ENCODE results near the gene HPSE.

HPSE gene

DNA sequence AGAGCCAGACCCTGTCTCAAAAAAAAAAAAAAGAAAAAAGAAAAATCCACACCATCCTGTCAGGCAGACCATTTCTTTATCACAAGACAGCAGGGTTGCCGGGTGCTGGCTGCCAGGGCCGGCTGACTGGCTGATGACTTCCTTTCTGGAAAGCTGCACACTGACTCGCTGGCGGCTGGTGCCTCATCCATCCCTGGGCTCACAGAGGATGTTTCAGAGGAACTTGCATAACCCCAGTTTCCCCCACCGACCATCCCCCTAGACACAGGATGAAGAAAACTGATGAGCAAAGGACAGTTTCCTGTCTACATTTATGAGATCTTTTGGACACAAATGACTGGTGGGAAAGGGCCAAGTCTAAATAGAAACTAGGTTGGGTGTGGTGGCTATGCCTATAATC, 14.1 kb downstream of the HPSE start:
- H3K4me3 ChIP-seq (ENCODE audit: low read depth, low read length) = no peak overlapping the region
- TF ChIP-seq, protein P1, sequence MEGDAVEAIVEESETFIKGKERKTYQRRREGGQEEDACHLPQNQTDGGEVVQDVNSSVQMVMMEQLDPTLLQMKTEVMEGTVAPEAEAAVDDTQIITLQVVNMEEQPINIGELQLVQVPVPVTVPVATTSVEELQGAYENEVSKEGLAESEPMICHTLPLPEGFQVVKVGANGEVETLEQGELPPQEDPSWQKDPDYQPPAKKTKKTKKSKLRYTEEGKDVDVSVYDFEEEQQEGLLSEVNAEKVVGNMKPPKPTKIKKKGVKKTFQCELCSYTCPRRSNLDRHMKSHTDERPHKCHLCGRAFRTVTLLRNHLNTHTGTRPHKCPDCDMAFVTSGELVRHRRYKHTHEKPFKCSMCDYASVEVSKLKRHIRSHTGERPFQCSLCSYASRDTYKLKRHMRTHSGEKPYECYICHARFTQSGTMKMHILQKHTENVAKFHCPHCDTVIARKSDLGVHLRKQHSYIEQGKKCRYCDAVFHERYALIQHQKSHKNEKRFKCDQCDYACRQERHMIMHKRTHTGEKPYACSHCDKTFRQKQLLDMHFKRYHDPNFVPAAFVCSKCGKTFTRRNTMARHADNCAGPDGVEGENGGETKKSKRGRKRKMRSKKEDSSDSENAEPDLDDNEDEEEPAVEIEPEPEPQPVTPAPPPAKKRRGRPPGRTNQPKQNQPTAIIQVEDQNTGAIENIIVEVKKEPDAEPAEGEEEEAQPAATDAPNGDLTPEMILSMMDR (IDR thresholded peaks at IDR 0.05; ENCODE audit: borderline replicate concordance, insufficient read depth, low read depth, low read length) = no peak

DNA sequence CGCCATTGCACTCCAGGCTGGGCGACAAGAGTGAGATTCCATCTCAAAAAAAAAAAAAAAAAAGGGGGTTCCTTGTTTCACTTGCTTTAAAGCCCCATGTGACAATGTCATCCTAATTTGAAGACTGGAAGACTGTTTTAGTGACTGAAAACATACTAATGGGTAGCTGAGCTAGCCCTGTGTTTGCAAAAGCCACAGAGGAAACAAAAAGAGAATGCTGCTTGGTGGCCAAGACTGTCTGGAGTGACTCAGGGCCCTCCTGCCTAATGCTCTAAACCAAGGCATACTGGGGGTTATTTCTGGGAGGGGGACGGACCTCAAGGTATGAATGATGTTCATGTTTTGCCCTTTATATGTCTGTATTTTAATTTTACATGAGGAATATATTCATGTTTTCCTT, 16.0 kb downstream of the HPSE start:
- no peak overlapping the region for H3K4me3 ChIP-seq (ENCODE audit: low read depth, low read length)
- TF ChIP-seq, protein P1 (IDR thresholded peaks at IDR 0.05; ENCODE audit: borderline replicate concordance, insufficient read depth, low read depth, low read length) = no peak

DNA sequence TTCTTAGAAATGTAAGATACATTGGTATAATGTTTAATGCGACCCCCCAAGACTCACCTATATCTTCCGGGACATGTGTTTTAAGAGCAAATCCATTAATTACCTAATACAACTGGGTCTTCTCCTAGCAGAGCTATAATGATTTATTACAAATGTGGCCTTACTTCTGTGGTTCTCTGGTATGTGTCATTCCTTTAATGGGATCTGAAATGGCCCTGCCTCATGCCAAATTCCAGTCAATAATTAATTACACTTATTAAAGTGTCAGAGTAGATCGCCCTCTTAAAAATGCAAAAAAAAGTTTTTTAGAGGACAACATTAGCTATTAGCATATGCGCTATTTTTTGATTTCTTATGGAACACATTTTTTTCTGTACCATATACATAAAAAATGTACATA, 17.0 kb downstream of the HPSE start:
- no peak overlapping the region for H3K4me3 ChIP-seq (ENCODE audit: low read depth, low read length)
- TF ChIP-seq, protein P1 (IDR thresholded peaks at IDR 0.05; ENCODE audit: borderline replicate concordance, insufficient read depth, low read depth, low read length) = no peak

DNA sequence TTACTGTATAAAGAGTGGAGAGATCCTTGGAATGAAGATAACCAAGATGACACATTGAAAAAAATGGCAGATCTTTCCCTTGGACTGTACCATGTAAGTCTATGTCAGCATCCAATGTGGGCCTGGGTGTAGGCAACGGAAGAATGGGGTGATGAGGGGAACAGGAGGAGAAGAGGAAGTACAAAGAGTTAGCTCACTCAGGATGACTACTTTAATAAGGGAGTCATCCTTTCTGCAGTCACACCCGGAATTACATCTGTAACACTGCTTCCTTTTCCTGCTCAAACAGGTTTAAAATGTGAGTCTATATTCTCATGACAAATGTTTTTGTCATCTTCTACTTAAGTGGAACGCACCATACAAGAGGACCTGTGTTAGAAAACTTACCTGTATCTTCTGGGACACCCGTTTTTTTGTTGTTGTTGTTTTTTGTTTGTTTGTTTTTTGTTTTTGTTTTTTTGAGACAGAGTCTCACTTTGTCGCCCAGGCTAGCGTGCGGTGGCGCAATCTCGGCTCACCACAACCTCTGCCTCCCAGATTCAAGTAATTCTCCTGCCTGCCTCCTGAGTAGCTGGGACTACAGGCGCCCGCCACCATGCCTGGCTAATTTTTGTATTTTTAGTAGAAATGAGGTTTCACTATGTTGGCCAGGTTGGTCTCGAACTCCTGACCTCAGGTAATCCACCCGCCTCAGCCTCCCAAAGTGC, 18.0 kb downstream of the HPSE start:
- no peak overlapping the region for H3K4me3 ChIP-seq (ENCODE audit: low read depth, low read length)
- TF ChIP-seq, protein P1 (IDR thresholded peaks at IDR 0.05; ENCODE audit: borderline replicate concordance, insufficient read depth, low read depth, low read length) = no peak

DNA sequence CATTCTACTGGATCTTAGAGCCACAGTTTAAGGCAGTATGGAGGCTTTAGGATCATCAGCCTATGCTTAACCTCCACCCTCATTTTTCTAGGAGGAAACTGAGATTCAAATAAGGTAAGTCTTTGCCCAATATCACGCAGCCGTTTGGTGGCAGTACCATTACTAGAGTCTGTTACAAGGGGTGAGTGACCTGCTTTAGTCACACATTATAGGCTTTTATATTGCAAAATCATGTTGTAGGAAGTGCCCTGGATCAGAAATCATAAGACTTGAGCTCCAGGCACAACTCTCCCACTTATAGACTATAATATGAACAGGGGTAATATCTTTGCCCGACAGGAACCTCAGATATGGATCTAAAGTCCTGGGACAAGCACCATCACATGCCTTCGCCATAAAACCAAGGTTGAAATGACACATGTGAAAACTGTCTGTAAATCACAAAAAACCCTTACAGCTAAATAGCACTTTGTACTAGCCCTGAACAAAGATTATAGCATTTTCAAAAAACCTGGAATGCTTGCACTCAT, 19.2 kb downstream of the HPSE start:
- TF ChIP-seq, protein P1 (IDR thresholded peaks at IDR 0.05; ENCODE audit: borderline replicate concordance, insufficient read depth, low read depth, low read length) = no peak
- H3K4me3 ChIP-seq (ENCODE audit: low read depth, low read length) = no peak overlapping the region

DNA sequence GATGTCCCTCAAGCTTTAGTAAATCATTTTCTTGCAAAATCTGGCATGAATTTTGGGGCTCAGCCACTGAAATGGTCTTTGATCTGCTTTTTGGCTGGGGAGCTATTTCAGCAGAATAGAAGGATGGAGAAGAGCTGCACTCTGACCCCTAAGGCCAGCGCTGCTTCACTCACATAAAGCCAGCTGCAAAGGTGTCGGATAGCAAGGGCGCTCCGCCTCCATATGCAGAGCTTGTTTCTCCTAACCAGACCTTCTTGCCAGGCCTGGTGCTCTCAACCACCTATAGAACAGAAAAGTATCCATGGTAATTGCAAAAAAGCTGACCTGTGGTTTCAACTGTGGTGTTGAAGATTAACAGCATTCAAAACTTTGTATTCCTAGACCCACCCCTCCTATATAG, 26.0 kb downstream of the HPSE start:
- H3K4me3 ChIP-seq (ENCODE audit: low read depth, low read length) = no peak overlapping the region
- TF ChIP-seq, protein P1 (IDR thresholded peaks at IDR 0.05; ENCODE audit: borderline replicate concordance, insufficient read depth, low read depth, low read length) = no peak

DNA sequence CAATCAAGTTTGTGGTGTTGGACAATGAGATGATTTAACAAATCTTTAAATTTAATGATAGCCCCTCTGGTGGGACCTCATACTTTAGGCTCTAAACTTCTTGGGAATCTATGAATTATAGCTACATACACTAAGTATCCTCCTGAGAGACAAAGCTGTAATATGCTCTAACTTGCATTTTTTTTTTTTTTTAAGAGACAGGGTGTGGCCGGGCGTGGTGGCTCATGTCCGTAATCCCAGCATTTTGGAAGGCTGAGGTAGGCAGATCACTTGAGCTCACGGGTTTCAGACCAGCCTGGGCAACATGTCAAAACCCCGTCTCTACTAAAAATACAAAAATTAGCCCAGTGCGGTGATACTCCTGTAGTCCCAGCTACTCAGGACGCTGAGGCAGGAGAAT, 26.7 kb downstream of the HPSE start:
- no peak overlapping the region for H3K4me3 ChIP-seq (ENCODE audit: low read depth, low read length)
- TF ChIP-seq, protein P1 (IDR thresholded peaks at IDR 0.05; ENCODE audit: borderline replicate concordance, insufficient read depth, low read depth, low read length) = no peak
